Kidney (tissue), 2 donors: ENCODE measurements around the gene SF3B6. TPM values are rescaled to one million over a fixed set of nuclear protein-coding genes. Genes with fewer than 3 reads are reported as not detected.

ENCODE experiments used
- polyA plus RNA-seq: library from polyadenylated mRNA; stranded (reverse); fragments of 350-450 nt; fragmentation: Illumina TruSeq; extraction: RNeasy Lipid Tissue Mini Kit (QIAGEN cat#74804); gene quantifications from one replicate; pipeline ENCODE4 v1.2.3, GENCODE V29; 2014; ENCODE audit warnings: low read depth, low replicate concordance; ENCODE audit not compliant: insufficient read depth
- total RNA-seq: library from RNA; stranded (reverse); fragmentation: NEBNext Ultra II Directional; extraction: Animal tissue kit (Norgen Biotek cat#: 25700); gene quantifications from one replicate; pipeline ENCODE4 v1.2.1, GENCODE V29; 2021
- donor health status: DM: yes; HTN: yes; CAD: no.

The SF3B6 gene
- total and polyA plus RNA-seq, 2 donors from 2014 or later = 74.8 to 170 TPM

Other genes starting within 250 kb of the SF3B6 start
- gene ATAD2B, start 149.2 kb downstream of the SF3B6 start, total RNA-seq = 28.7 TPM
- 2.3 TPM for gene ATAD2B, start 149.2 kb downstream of the SF3B6 start, polyA plus RNA-seq
- gene UBXN2A, start 135.9 kb downstream of the SF3B6 start, total RNA-seq = 11.9 TPM
- gene UBXN2A, start 135.9 kb downstream of the SF3B6 start, polyA plus RNA-seq = 7.9 TPM
- gene MFSD2B, start 66.2 kb downstream of the SF3B6 start, total RNA-seq = 0.54 TPM
- gene MFSD2B, start 66.2 kb downstream of the SF3B6 start, polyA plus RNA-seq = not detected
- 11.7 TPM for gene WDCP, start 28.9 kb downstream of the SF3B6 start, total RNA-seq
- gene WDCP, start 28.9 kb downstream of the SF3B6 start, polyA plus RNA-seq = 2.9 TPM
- gene FKBP1B, start 26.6 kb downstream of the SF3B6 start, total RNA-seq = 11.8 TPM
- gene FKBP1B, start 26.6 kb downstream of the SF3B6 start, polyA plus RNA-seq = 19.8 TPM
- 45.1 TPM for gene TP53I3, start 8.5 kb upstream of the SF3B6 start, total RNA-seq
- 85.0 TPM for gene TP53I3, start 8.5 kb upstream of the SF3B6 start, polyA plus RNA-seq
- 0.79 TPM for gene PFN4, start 47.0 kb upstream of the SF3B6 start, total RNA-seq
- 2.1 TPM for gene PFN4, start 47.0 kb upstream of the SF3B6 start, polyA plus RNA-seq
- gene FAM228B, start 47.1 kb upstream of the SF3B6 start, total RNA-seq = 35.2 TPM
- 23.2 TPM for gene FAM228B, start 47.1 kb upstream of the SF3B6 start, polyA plus RNA-seq
- 0.76 TPM for gene FAM228A, start 98.7 kb upstream of the SF3B6 start, total RNA-seq
- 0.39 TPM for gene FAM228A, start 98.7 kb upstream of the SF3B6 start, polyA plus RNA-seq